Caco-2 (cell line): ENCODE measurements around the gene PNO1. TPM values are rescaled to one million over a fixed set of nuclear protein-coding genes. Genes with fewer than 3 reads are reported as not detected.

Experiments used
- BruUV-seq: library from RNA; stranded (reverse); fragments of 400-500 nt; replicated peaks from 2 replicates; lab custom pipeline; 2021; lab: Mats Ljungman, UMichigan
- CTCF ChIA-PET: fragments of 300-600 bp; sonication (Branson Sonifier 250); formaldehyde crosslinking; loops from one replicate; lab custom pipeline; 2022; ENCODE audit warnings: antibody characterized with exemption; lab: Charles Lee
- POLR2A ChIA-PET: fragments of 300-600 bp; sonication (Branson Sonifier 250); formaldehyde crosslinking; loops from one replicate; lab custom pipeline; 2022; ENCODE audit warnings: antibody characterized with exemption; lab: Charles Lee
- DNase-seq, 2 experiments: peaks; one replicate each; pipeline versions ENCODE4 v3.0.0 to v3.0.0-alpha.2; 2020 to 2022
- H3K27me3 ChIP-seq: replicated peaks from 2 replicates; pipeline ENCODE4 v1.6.0; 2011; ENCODE audit warnings: low read length; ENCODE audit not compliant: control insufficient read depth, insufficient read depth
- H3K36me3 ChIP-seq: 2 replicates; pipeline ENCODE4 v1.5.1; 2011; ENCODE audit warnings: low read length; ENCODE audit not compliant: control insufficient read depth, insufficient read depth
- H3K4me1 ChIP-seq: fragments of 250-450 bp; sonication (Bioruptor Pico); 2 replicates; pipeline ENCODE4 v1.5.1; 2020; ENCODE audit warnings: mild to moderate bottlenecking
- H3K4me3 ChIP-seq: 2 replicates; pipeline ENCODE4 v1.5.1; 2011; ENCODE audit warnings: low read depth, mild to moderate bottlenecking, control low read depth, low read length
- H3K9me3 ChIP-seq: fragments of 250-450 bp; sonication (Bioruptor Pico); 2 replicates; pipeline ENCODE4 v1.5.1; 2020; ENCODE audit warnings: mild to moderate bottlenecking, moderate library complexity
- H3K27ac Mint-ChIP-seq: one replicate; pipeline ENCODE4 v1.8.0; 2022; ENCODE audit warnings: mixed read lengths; ENCODE audit not compliant: unreplicated experiment
- H3K27me3 Mint-ChIP-seq: one replicate; pipeline ENCODE4 v1.8.0; 2022; ENCODE audit warnings: mixed read lengths; ENCODE audit not compliant: insufficient read depth, unreplicated experiment
- H3K36me3 Mint-ChIP-seq: one replicate; pipeline ENCODE4 v1.8.0; 2022; ENCODE audit warnings: mild to moderate bottlenecking, mixed read lengths; ENCODE audit not compliant: insufficient read depth, unreplicated experiment
- H3K4me1 Mint-ChIP-seq: one replicate; pipeline ENCODE4 v1.8.0; 2022; ENCODE audit warnings: low read depth, mixed read lengths; ENCODE audit not compliant: unreplicated experiment
- H3K4me3 Mint-ChIP-seq: one replicate; pipeline ENCODE4 v1.8.0; 2022; ENCODE audit warnings: mild to moderate bottlenecking, moderate library complexity, mixed read lengths; ENCODE audit not compliant: unreplicated experiment
- H3K9me3 Mint-ChIP-seq: one replicate; pipeline ENCODE4 v1.8.0; 2022; ENCODE audit warnings: mixed read lengths; ENCODE audit not compliant: unreplicated experiment
- CTCF ChIP-seq, 2 experiments: fragments of 200-600 bp in 1 of 2; IDR thresholded peaks; 1 replicate in 1 of 2; 2 replicates in 1 of 2; pipeline versions ENCODE4 v1.5.1 to v1.8.0; 2011 to 2022; ENCODE audit warnings: antibody characterized with exemption in 1 of 2, control low read depth in 1 of 2, inconsistent platforms in 1 of 2, low read depth in 1 of 2, low read length in 1 of 2, mild to moderate bottlenecking in 1 of 2, moderate library complexity in 1 of 2; ENCODE audit not compliant: insufficient read depth in 1 of 2, severe bottlenecking in 1 of 2, unreplicated experiment in 1 of 2
- intact Hi-C: fragments of 100-400 bp; cut with micrococcal nuclease; formaldehyde crosslinking; loops from one replicate; pipeline ENCODE4 v1.10.0; 2022; ENCODE audit not compliant: unreplicated experiment
- total RNA-seq: library from RNA; stranded (reverse); gene quantifications from 2 replicates; pipeline ENCODE4 v1.2.3, GENCODE V29; 2022

The PNO1 gene
- total RNA-seq, 1 experiment from 2014 or later = 37.0 TPM

- intact Hi-C loops = loop anchor here (2.0 kb wide), 1 partner anchor 34 kb away; the partner anchor contains the start of gene PNO1
- Histone ChIP-seq H3K27me3 (no peaks in the 10 kb centered on the region), H3K36me3 (no peaks in the 10 kb centered on the region), H3K4me1 (no peaks in the 10 kb centered on the region), H3K9me3 (no peaks in the 10 kb centered on the region), H3K4me3 (no peak overlapping the region)
- peaks cover 17% of the 10 kb centered on the region for H3K4me1 Mint-ChIP-seq
- no TSS peak for BruUV-seq
- no peak overlapping the region for H3K4me3 Mint-ChIP-seq
- DNase-seq = no peak
- POLR2A ChIA-PET = no interaction called here
- H3K27me3 Mint-ChIP-seq = no peaks in the 10 kb centered on the region
- peaks cover 5% of the 10 kb centered on the region for H3K36me3 Mint-ChIP-seq
- no peaks in the 10 kb centered on the region for H3K9me3 Mint-ChIP-seq
- CTCF ChIA-PET = no interaction called here
- TF ChIP-seq CTCF (IDR thresholded peaks at IDR 0.05; ENCODE audit: insufficient read depth in 1 of 2, low read depth in 1 of 2, low read length in 1 of 2, severe bottlenecking in 1 of 2, unreplicated experiment in 1 of 2) = no peak
- H3K27ac Mint-ChIP-seq = no peak overlapping the region
These were observed 33.5 kb downstream of the PNO1 start for GRCh38 chr2:68190991-68191731.

- CTCF ChIA-PET = interaction anchor here (1.0 kb wide), 1 partner anchor 90 kb away, joined by 3 read pairs; no protein-coding TSS in a partner anchor
- no peak for DNase-seq
- intact Hi-C loops = no loop called here
- Mint-ChIP-seq H3K27ac (no peak overlapping the region), H3K4me1 (peaks cover 17% of the 10 kb centered on the region), H3K4me3 (no peak overlapping the region), H3K9me3 (no peaks in the 10 kb centered on the region), H3K27me3 (no peaks in the 10 kb centered on the region), H3K36me3 (no peaks in the 10 kb centered on the region)
- no peaks in the 10 kb centered on the region for H3K36me3 ChIP-seq
- H3K27me3 ChIP-seq = no peaks in the 10 kb centered on the region
- POLR2A ChIA-PET = no interaction called here
- no TSS peak for BruUV-seq
- H3K4me3 ChIP-seq = no peak overlapping the region
- no peaks in the 10 kb centered on the region for H3K9me3 ChIP-seq
- TF ChIP-seq CTCF (IDR thresholded peaks at IDR 0.05; ENCODE audit: insufficient read depth in 1 of 2, low read depth in 1 of 2, low read length in 1 of 2, severe bottlenecking in 1 of 2, unreplicated experiment in 1 of 2) = no peak
- H3K4me1 ChIP-seq = no peaks in the 10 kb centered on the region
These were observed 35.5 kb downstream of the PNO1 start for GRCh38 chr2:68193144-68193543.

- BruUV-seq = no TSS peak
- no peaks in the 10 kb centered on the region for H3K36me3 Mint-ChIP-seq
- H3K9me3 Mint-ChIP-seq = no peaks in the 10 kb centered on the region
- no peaks in the 10 kb centered on the region for H3K27me3 Mint-ChIP-seq
- H3K4me3 Mint-ChIP-seq = no peak overlapping the region
- ChIA-PET POLR2A (no interaction called here), CTCF (no interaction called here)
- no peak for TF ChIP-seq CTCF (IDR thresholded peaks at IDR 0.05; ENCODE audit: insufficient read depth in 1 of 2, low read depth in 1 of 2, low read length in 1 of 2, severe bottlenecking in 1 of 2, unreplicated experiment in 1 of 2)
- no peaks in the 10 kb centered on the region for H3K4me1 ChIP-seq
- intact Hi-C loops = no loop called here
- H3K27me3 ChIP-seq = no peaks in the 10 kb centered on the region
- peaks cover 17% of the 10 kb centered on the region for H3K4me1 Mint-ChIP-seq
- no peak overlapping the region for H3K4me3 ChIP-seq
- no peaks in the 10 kb centered on the region for H3K9me3 ChIP-seq
- no peak overlapping the region for H3K27ac Mint-ChIP-seq
- H3K36me3 ChIP-seq = no peaks in the 10 kb centered on the region
- no peak for DNase-seq
These were observed 36.2 kb downstream of the PNO1 start for GRCh38 chr2:68193787-68194372.
